ENCODE measurements around the gene ARHGAP24.

- TF ChIP-seq CTCF (IDR thresholded peaks at IDR 0.05) (no peak), EP300 (IDR thresholded peaks at IDR 0.05) (no peak), POLR2A (IDR thresholded peaks at IDR 0.05) (no peak)
Measured at GRCh38 chr4:85913931-85914694, 439.2 kb downstream of the ARHGAP24 start.

All from ovary (tissue), 3 donors.